GM21367 (cell line): Measurements from ENCODE around the gene EFHC1.
"Not testable (repeated sequence)": the region's sequence is repeated elsewhere in the genome, so short reads cannot be mapped to it uniquely, and the experiment has no call there.

Experiments used
- ATAC-seq: cut with Tn5 transposase; IDR thresholded peaks from one replicate; pipeline ENCODE4 v1.9.1; 2021; ENCODE audit not compliant: unreplicated experiment

Gene EFHC1

GRCh38 chr6:52399511-52400312, 20.4 kb upstream of the EFHC1 start:
- ATAC-seq = no peak

DNA sequence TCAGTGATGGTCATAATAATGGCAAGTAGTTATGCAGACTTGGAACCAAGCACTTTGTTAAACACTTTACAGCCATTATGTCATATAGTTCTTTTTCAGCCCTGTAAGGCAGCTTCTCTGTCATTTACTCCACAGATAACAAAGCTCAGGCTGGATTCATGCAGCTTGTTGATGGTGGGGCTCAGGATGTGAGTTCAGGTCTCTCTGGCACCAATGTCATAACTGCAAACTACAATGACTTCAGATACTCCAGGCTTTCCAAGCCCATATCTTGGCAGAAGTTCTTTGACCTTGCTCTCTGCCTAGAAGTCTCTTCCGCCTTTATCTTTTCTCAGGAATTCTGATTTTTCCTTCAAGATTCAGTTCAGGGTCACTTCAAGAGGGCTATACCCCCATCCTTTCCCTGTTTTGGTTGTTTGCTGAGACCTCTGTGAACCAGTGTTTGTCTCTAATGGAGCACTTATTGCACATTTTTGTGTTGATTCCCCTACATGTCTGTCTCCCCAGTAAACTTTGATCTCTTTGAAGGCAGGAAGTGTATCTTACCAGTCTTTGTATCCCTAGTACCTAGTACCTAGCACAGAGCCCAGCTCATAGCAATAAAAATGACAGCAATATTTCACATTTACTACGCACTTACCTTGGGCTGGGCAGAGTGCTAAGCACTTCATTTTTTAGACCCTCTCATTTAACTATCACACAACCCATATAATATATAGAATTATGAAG, 19.7 kb upstream of the EFHC1 start:
- no peak for ATAC-seq

GRCh38 chr6:52403086-52403485, 17.1 kb upstream of the EFHC1 start:
- ATAC-seq = no peak

- ATAC-seq = no peak
Observed at GRCh38 chr6:52403627-52404026, 16.5 kb upstream of the EFHC1 start.

- ATAC-seq = no peak
Observed at GRCh38 chr6:52405243-52405642, 14.9 kb upstream of the EFHC1 start.

- ATAC-seq = peak; percentile 51
Observed at GRCh38 chr6:52407467-52407866, 12.7 kb upstream of the EFHC1 start.

DNA sequence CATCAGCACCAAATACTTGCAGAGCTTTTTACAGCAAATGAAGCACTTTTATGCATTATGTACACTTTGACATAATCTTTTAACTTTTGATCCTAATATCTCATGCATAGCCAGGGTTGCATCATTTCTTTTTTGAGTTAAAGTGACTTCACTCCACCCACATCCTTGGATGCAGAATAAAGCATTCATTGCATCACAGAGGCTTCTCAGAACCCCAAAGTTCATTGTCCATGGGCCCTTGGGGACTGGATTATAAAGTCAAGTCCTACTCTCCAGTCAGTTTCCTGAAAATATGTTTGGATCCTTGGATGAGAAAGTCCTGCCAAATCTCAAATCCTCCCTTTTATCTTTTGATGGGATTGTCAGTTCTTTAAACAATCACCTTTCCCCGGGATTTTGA, 10.6 kb upstream of the EFHC1 start:
- ATAC-seq = no peak

DNA sequence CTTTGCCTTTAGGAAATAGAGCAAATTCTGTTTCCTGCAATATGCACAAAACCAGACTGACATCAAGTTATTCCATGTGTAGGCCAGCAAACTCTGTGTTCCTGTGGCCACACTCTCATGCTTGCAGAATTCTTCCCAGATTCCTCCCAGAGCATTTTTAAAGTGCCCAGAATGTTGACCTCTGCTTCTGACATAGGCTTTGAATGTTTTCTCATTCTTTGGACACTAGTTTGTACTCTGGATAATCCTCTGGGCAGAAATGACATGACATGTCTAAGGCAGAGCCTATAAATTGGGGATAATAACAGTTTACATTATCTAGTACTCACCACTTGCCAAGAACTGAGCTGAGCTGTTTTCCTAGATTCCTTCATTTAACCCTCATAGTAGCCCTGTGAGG, 9.2 kb upstream of the EFHC1 start:
- no peak for ATAC-seq

DNA sequence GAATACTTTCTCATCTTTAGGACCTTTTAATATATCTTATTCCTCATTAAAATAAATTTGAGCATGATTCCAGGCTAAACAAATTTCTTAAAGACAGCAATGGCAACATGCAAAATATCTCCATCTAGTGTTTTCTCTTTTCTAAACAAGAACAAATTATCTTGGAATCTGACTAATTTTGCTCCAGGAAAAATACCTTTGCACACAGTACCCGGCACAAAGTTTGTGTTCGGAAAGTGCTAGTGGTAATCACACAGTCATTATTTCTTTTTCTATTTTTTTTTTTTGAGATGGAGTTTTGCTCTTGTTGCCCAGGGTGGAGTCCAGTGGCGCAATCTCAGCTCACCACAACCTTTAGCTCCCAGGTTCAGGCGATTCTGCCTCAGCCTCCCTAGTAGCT, 8.2 kb upstream of the EFHC1 start:
- ATAC-seq = no peak

GRCh38 chr6:52415333-52415732, 4.8 kb upstream of the EFHC1 start:
- no peak for ATAC-seq

DNA sequence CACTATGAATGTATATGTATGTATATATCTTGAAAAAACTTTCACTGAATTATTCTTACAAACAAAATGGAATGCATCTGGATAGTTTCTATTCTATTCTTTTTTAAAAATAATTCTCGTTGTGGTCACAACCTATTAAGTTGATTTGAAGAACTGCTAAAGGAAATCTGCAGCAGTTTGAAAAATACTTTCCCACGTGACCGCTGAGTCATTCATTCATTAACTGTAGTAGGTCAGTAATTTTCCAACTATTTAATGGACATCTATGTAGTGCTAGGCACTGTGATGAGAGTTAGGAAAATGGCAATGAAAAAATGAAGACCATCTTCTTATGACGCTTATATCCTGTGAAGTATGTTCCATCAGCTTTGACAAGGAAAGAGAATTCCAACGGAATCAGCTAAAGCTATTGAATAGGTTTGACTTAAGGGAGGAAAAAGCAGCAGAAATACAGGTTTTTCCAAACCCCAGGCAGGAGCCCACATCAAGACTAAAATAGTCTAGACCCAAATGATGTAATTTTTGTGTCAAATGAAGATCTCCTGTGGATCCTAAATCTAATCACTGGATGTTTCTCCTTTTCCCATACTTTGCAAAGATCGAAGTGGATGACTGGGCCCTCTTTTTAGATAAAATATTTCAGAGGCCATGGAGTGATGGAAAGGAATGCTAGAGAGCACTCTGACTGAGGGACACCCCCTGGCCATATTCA, 4.1 kb upstream of the EFHC1 start:
- ATAC-seq = no peak

DNA sequence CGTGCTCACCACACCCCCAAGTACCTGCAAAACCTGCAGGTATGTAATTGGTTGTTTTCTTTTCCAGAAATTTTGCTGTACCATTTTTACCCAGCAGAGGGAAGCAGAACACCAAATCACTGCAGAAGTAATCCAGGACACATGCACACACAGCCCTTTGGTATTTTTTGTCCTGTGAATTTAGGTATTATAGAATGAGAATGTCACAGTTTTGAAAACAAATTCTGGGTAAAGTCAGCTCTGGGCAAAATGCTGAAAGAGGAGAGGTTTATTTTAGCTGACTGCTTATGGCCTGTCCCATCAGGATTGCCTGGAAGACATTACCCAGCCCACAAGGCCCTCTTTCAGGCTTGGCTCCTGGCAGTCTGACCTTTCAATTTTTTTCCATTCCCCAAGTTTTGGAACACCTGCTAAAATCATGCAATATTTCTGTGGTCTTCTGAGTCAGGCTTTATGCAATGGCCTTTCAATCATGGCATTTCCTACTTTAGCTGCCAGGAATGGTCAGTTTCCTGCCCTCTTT, 3.5 kb upstream of the EFHC1 start:
- ATAC-seq = no peak

DNA sequence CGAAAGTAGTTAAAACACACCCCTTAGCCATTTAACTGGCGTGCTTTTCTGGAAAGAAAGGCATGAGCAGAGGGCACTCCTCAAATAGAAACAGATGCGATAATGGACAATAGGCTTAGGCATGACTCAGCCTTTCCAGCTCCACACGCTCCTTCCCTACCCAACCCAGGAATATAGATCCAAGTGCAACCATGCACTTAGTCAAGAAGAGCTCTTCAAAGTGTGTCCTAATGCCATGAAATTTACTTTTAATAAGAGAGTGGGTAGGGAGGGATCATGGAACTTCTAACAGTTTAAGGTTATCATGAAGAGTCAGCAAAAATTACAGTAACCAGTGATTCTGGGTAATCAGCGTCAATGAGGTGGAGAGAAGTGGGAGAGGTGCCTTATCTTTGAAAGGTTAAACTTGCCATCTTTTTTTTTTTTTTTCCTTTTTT, 2.4 kb upstream of the EFHC1 start:
- no peak for ATAC-seq

GRCh38 chr6:52418606-52419005, 1.5 kb upstream of the EFHC1 start:
- ATAC-seq = no peak

DNA sequence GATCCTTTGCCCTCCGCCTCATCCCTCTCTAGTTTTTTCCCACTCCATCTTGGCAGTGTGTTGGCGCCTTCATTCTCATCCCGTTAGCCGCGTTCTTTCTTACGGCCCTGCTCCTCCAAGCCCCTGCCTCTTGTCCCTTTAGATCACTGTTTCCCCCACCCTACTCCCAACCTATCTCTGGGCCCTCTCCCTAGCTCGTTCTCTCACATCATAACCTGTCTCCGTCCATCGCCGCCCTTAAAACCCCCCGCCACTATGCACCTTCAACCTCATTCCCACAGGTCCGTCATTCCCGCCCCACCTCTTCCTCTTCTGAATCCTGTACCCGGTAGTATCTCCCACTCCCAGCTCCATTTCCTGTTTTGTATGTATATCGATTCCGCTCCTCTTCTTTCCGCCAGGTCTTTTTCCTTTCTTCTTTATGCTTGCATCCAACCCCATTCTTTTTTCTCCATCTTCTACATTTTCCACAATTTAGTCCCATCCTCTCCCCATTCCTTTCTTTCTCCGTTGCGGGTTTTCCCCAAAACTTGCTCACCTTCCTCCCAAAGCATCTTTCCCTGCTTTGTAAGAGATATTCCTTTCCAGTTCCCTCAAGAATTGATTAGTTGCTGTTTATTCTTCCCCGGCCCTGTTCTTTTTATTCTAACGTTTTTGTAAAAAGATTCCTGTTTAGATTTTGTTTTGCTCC, 671 bp downstream of the EFHC1 start:
- ATAC-seq = no peak

- ATAC-seq = no peak
Observed at GRCh38 chr6:52422156-52422555, 2.0 kb downstream of the EFHC1 start.

- ATAC-seq = no peak
Observed at GRCh38 chr6:52423448-52423847, 3.3 kb downstream of the EFHC1 start.

DNA sequence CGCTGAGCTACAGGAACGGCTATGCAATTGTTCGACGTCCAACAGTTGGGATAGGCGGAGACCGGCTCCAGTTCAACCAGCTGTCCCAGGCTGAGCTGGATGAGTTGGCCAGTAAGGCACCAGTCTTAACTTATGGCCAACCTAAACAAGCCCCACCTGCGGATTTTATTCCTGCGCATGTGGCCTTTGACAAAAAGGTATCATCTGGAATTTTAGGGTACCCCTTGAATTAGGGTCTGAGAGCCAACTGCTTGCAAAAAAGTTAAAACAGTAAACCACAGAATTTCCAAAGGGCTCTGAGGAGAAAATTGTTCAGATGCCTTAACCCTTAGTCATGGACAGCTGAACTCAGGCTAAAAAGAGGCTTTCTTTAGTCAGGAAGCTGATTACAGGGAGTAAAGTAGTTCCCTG, 3.8 kb downstream of the EFHC1 start:
- ATAC-seq = no peak

GRCh38 chr6:52424513-52424912, 4.4 kb downstream of the EFHC1 start:
- ATAC-seq = no peak

GRCh38 chr6:52426667-52427066, 6.5 kb downstream of the EFHC1 start:
- no peak for ATAC-seq

DNA sequence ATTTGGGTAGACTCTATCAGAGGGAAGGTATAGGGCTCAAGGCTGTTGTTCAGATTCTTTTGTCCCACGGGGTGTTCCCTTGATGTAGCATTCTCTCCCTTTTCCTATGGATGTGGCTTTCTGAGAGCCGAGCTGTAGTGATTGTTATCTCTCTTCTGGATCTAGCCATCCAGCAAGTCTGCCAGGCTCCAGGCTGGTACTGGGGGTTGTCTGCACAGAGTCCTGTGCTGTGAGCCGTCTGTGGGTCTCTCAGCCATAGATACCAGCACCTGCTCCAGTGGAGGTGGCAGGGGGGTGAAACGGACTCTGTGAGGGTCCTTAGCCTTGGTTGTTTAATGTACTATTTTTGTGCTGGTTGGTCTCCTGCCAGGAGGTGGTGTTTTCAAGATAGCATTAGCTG, 13.2 kb downstream of the EFHC1 start:
- not testable (repeated sequence) for ATAC-seq
